ENCODE data around the gene KAT2B.

KAT2B gene

DNA sequence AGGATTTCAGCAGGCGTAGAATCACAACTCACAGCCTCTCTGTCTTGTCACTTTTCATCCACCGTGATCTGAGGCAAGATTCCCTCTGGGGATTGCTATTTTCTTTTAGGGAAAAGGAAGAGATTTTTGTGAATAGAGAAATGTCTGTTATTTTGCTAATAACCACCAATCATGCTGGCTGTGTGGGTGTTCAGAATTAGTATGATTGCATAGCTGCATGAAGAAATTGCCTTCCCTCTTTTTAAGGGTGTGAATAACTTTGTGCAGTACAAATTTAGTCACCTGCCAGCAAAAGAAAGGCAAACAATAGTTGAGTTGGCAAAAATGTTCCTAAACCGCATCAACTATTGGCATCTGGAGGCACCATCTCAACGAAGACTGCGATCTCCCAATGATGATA lies 60.8 kb downstream of the KAT2B start:
- no peak for DNase-seq

DNA sequence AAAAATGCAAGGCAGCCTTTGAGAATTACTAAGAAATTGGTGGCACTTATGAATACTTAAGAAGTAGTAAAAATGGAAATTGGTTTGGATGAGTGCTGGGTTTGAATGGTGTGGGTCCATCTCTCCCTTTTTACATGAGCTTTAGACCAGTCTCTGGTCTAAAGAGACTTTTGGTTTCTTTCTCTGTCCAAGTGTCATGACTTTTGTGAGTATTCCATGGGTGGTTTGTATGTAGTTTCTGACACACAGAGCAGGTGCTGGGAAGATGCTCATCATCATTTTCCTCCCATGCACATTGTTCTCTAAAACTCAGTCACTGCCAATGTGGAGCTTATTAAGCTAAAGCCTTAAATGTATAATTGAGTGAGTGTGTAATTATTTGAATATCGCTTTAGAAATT lies 63.5 kb downstream of the KAT2B start:
- no peak for DNase-seq

DNA sequence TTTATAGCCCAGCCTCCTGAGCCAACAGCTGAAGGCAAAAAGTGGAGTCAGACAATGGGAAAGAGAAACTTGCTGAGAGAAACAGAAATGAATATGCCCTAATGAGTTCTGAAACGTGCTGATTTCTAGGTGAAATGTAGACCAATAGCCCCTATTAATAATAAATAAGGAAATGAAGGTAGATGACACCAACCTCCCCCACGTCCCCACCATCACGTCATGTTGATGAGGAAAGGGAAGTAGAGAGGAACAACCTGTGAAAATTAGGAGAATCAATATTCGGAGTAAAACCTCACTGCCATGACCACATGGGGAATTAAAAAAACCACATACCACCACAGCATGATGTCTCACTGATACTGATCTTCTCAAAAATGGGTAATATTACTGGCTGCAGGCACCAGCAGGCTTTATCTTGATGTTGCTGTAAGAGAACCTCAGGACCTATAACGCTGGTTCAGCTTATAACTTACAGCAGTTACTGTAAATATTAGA lies 64.0 kb downstream of the KAT2B start:
- DNase-seq: peak; percentile 70

DNA sequence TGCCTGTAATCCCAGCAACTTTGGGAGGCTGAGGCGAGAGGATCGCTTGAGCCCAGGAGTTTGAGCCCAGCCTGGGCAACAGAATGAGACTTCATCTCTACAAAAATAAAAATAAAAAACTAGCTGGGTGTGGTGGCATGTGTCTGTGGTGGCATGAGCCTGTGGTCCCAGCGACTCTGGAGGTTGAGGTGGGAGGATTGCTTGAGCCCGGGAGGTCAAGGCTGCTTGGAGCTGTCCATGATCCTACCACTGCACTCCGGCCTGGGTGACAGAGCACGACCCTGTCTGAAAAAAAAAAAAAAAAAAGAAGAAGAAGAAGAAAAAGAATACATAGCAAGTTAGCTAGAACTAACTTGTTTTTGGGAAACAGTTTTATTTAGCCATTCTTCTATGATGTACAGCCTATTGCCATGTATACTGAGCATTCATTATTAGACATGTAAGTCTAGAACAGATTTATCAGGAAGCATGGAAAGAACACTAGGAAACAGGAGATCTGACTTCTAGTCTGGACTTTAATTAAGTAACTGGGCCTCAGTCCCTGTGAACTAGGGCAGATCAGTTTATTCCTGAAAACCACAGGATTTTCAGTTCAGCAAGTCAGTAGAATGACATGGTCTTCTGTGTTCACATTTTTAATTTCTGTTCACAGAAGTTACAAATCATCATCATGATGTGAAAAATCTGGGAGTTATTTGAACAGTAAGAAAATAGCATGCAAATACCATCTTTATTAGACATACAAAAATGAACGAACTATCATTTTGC lies 65.5 kb downstream of the KAT2B start:
- DNase-seq: no peak

DNA sequence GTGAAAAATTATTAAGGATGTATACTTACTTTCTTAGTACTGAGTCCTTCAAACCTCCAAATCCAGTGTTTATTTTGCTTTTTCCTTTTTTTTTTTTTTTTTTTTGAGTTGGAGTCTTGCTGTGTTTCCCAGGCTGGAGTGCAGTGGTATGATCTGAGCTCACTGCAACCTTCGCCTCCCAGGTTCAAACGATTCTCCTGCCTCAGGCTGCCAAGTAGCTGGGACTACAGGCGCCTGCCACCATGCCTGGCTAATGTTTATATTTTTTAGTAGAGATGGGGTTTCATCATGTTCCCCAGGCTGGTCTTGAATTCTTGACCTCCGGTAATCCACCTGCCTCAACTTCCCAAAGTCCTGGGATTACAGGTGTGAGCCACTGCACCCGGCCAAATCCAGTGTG lies 67.5 kb downstream of the KAT2B start:
- DNase-seq: no peak

DNA sequence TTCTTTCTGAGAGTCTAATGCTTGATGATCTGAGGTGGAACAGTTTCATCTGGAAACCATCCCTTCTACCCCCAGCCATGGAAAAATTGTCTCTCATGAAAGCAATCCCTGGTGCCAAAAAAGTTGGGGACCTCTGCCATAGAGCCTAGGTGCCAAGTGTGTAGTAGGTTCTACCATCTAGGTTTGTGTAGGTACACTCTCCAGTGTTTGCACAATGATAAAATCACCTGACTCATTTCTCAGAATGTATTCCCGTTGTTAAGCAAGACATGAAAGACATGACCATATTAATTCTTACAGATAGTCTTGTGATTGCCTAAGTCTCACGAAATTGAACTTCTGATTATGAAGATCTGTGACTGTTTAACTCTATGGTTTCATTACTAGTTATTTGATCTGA lies 68.6 kb downstream of the KAT2B start:
- no peak for DNase-seq

DNA sequence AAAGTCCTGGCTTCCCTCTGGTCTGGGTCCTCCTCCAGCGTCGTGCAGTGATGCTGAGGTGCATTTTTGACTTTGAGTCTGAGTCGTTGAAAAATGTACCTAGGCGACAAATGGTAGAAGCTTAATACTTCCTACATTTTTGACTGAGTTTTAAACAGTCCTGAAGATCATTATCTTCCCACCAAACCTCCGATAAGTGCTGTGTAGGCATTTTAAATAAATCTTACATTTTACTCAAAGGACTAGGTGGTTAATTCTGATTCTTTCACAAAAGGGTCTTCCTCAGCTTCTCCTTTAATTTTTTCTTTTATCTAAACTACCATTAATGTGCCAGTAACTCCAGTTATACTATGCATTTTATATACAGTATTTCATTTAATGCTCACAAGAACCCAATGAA lies 70.6 kb downstream of the KAT2B start:
- DNase-seq: no peak

DNA sequence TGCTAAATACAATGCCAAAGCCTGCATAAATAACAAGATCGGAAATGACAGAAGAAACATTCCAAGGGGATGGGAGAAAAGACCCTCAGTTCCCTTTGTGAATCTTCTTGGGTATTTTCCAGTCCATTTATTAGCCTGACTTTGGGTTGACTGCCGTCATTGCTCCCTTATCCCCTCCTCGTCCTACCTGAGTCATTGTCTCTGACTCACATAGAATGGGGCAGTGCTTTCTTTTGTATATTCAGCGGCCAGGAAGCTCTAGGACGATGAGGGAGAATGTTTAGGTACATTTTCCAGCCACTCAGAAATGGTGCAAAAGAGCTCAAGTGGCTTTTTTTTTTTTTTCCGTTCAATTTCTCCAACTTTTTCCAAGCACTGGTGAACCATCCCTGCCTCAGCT lies 71.6 kb downstream of the KAT2B start:
- DNase-seq: no peak

DNA sequence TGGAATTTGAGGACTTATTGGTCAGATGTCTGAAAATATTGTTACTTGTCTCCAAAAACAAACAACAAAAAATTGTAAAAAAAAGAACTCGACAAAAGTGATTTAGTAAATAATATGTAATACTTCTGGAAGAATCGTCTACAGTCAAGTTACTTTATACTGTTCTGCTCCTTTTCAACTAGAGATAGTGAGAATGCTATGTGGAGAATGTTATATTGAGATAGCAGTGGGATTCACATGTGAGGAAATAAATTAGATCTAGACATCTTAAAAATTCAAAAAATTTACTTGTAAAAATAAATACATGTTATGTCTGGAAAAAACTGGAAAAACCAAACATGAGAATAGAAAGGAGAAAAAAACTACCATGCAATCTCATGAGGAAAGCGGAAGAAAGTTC lies 80.8 kb downstream of the KAT2B start:
- no peak for DNase-seq

DNA sequence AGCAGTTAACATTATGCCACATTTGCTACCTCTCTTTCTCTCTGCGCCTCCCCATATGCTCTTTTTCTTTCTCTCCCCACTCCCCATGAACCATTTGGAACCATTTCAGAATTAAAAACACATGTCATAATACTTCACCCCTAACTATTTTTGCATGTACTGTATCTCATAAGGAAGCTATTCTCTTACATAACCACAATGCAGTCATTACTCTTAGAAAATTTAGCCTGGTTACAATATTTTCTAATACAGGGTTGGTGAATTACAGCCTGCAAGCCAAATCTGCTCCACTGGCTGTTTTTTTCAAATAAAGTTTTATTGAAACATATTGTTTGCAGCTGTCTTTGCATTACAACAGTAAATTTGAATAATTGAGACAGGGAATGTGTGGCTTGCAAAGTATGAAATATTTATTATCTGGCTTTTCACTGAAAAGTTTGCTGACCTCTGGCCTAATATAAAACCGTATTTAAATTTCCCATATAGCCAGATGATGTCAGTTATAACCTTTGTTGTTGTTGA lies 82.9 kb downstream of the KAT2B start:
- DNase-seq: no peak

DNA sequence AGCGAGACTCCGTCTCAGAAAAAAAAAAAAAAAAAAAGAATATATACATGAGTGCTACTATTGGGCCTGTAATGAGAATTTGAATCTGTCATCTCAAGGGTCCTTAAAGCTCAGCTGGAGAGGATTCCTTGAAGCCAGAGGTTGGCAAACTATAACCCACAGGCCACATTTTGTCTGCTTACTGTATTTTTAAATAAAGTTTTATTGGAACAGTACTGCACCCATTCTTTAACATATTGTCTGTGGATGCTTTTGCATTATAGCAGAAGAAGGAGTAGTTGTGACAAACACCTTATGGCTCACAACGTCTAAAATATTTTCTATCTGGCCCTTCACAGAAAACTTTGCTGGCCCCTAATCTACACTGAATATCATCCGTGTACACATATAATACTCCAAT lies 85.0 kb downstream of the KAT2B start:
- DNase-seq: no peak

DNA sequence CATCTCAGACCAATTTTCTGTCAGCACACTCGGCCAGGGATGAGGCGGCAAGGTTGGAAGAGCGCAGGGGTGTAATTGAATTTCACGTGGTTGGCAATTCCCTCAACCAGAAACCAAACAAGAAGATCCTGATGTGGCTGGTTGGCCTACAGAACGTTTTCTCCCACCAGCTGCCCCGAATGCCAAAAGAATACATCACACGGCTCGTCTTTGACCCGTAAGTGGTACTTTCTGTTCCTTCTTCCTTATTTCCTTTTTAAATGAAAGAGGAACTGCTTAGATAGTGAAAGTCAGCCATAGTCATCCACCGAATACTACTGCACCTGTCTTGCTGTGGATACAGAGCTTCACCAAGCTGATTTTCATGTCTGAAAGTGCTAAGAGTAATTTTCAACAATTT lies 85.7 kb downstream of the KAT2B start:
- no peak for DNase-seq

DNA sequence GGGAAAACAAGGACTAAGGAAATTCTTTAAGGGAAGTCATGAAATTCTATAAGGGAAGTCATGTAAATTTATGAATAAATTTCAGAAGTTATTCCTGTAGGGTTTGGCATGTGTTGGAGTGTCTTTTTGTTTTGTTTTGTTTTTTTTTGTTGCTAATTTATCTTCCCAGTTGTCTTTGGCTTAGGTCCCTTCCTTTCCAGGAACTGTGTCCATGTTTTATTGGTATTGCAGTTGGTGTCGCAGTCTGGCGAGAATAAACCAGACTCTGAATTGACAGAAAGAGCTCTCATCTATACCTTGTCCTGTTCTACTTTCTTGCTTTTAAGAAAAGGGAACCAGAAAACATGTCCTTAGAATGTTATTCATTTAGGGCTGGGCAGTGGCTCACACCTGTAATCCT lies 88.1 kb downstream of the KAT2B start:
- no peak for DNase-seq

DNA sequence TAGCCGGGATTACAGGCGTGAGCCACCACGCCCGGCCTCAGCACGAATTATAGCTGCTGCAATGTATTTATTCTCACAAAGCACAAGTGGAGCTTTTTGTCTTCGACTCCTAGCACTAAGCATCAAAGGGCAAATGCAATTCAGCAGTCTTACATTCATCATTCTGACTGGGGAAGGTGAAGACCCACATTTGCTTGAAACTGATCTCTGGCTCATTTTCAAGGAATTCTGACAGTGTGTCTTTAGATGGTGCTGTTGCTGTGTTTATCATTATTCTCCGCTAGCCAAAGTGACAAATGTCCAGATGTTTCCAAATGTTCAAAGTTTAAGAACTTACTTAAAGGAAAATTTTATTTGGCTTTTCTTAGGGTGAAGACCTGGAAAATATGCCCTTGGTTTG lies 89.9 kb downstream of the KAT2B start:
- DNase-seq: no peak

DNA sequence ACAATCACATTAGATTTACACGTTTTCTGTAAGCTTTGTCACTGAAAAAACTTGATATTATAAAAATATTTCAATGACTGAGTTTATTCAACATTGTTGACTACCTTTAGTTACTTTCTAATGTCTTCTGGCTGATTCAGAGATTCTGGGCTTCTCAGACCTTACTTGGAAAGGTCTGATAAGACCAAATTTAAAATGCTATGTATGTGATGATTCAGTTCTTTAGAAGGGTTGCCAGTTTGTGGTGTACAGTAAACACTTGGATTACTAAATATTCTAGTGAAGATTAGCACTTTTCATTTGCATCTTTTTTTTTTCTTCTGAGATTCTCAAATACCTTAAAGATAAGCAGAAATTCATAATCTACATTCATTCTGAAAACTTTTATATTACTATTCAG lies 96.0 kb downstream of the KAT2B start:
- no peak for DNase-seq

DNA sequence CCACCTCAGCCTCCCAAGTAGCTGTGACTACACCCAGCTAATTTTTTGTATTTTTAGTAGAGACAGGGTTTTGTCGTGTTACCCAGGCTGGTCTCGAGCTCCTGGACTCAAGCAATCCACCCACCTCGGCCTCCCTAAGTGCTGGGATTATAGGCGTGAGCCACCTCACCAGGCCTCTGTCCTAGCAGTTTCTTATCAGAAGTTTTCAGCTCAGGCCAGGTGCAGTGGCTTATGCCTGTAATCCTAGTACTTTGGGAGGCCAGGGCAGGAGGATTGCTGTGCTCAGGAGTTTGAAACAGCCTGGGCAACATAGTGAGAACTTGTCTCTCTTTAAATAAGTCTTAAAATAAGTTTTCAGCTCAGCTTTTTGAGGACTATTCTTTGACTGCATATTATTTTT lies 97.4 kb downstream of the KAT2B start:
- DNase-seq: no peak

DNA sequence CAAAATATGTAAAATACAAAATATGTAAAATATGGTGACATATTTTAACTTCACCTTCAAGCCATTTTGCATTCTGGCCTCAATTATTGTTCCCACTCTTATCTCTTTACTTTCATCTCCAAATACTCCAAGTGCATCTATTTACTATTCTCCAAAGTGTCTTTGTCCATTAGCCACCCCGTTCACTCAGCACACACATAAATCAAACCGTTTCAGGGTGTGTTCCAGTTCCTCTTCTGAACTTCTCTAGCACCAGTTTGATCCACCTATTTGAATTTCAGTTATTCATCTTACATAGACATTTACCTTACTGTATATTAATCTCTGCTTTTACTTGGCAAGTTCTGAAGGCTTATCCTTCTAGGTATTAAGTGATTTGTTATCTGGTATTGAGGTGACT lies 100.6 kb downstream of the KAT2B start:
- DNase-seq: no peak

DNA sequence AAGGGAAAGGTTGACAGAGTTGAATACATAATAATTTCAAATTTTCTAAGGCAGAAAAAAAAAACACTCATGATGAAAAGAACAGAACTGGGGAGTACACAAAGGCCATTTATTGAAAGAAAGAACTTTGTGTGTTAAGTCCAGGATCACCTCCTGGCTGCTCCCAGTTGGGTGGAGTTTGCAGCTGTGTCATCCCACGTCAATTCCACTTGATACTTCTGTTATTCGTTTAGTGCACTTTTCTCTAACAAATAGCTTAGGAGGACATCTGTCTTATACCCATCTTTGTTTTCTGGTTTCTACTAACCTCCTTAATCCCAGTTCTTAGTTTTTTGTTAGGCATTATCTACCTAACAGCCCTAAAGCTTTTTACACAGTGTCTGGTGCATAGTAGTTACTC lies 101.1 kb downstream of the KAT2B start:
- no peak for DNase-seq

DNA sequence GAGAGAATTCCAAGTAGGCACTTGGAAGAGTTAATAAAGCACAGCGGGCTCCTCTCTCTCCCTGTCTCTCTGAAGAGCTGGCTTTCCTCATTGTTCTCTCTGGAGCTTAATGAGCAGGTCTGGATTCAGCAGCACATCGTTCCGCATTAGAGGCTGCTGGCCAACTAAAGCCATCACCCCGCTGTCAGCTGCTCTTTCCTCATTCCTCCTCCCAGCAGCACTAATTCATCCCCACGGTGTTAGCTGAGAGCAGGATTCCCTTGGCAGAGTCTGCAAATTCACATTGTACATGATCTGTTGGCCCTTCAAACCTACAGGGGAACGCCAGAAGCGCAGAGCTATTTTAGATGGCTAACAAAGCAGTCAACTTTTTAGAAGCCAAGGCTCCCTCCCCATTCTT lies 101.6 kb downstream of the KAT2B start:
- DNase-seq: no peak

DNA sequence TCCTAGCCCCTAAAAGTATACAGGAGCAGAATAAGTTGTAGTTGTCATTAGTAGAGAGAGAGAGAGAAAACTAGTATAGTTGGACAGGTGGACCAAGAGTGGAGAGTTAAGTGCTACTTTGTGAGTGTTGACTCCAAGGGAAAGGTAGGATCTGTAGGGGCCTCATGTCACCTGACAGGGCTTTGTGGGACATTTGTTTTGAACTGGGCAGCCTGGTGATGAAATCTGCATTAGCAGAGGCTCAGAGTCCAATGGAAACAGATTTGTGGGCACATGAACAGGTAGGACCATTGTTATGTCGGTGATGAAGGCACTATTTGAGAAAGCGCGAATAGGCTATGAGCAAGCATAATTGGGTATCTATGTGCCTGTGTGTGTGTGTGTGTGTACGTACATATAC lies 102.3 kb downstream of the KAT2B start:
- DNase-seq: no peak

DNA sequence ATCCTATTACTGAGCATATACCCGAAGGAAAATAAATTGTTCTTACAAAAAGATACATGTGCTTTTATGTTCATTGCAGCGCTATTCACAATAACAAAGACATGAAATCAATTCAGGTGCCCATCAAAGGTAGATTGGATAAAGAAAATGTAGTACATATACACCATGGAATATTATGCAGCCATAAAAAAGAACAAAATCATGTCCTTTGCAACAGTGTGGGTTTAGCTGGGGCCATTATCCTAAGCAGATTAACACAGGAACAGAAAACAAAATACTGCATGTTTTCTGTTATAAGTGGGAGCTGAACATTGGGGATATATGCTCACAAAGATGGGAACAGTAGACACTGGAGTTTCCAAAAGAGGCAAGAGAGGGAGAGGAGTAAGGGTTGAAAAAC lies 103.3 kb downstream of the KAT2B start:
- no peak for DNase-seq

DNA sequence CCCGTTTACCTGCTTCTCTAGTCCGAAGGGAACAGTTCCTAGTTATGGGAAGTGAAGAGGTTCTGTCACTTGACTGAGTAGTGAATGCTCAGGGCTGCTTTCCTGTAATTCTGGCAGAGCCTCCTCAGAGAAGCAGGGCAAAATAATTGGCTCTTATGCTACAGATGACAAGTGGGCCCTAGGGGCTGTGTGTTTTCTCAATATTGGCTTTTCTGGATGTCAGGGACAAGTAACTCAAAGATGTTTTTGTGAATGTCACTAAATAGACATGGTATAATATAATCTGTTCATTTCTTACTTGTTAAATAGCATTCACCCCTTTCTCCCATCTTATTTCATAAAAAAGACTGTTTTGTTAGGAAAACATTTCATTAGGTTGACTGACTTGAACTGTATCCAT lies 105.6 kb downstream of the KAT2B start:
- no peak for DNase-seq

DNA sequence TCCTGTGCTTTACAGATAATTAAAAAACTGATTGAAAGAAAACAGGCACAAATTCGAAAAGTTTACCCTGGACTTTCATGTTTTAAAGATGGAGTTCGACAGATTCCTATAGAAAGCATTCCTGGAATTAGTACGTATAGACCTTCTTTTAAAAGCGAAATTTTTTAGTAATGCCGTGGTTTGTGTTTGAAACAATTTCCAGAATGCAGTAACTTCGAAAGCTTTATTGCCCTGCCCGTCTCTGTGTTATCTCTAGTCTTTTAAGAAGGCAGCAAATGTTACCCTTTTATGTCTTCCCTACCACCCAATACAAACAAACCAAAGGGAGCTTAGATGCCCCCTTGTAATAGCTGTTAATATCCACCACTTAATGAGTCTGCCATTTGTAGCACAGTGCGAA lies 106.1 kb downstream of the KAT2B start:
- no peak for DNase-seq

DNA sequence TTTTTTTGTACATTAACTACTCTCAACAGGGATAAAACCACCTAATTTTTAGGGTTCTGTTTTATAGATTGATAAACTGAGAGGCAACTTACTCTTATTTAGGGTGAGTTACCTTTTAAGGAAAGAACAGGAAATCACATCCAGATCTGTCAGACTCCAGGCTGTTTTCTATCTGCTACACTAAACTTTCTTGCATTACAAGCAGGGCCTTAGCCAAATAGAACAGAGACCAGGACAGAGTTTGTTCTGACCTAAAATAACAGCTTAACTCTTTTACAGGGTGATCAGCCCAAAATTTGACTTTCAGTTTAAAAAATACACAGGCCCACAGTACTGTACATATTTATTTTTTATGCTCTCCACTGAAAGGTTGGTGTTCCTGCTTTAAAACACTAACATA lies 107.1 kb downstream of the KAT2B start:
- no peak for DNase-seq

DNA sequence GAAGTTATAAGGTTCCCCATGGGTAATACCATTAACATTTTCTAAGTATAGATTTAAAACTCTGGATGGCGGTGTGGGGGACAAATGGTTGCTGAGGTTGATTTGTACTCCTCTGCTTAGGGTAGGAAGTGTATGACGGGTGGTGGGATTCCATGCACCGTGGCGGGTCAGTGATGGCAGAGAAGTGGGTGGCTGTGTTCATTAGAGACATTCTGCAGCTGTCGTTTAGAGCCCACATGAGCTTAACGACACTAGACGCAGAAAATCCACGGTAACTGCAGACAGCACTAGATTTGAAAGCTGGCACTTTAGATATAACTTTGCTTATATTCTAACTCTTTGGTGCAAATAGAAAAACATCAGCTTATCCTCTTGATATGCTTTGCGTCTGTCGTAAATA lies 108.2 kb downstream of the KAT2B start:
- DNase-seq: no peak
